ENCODE measurements around the gene ZC3HAV1.

DNA sequence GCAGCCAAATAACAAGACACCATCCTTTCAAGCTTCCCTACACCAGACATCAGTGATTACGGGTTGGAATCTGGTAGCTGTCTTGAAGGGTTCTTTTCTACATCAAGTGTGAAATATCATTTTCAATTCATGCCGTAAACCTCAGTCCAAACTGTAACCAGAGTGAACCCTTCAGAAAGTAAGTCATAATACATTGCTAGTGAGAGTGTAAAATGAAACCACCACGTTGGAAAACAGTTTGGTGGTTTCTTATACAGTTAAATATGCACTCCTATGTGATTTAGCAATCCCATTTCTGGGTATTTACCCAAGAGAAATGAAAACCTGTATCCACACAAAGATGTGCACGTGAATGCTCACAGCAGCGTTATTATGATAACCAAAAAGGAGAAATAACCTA, 48.1 kb downstream of the ZC3HAV1 start:
- TF ChIP-seq, protein P1, sequence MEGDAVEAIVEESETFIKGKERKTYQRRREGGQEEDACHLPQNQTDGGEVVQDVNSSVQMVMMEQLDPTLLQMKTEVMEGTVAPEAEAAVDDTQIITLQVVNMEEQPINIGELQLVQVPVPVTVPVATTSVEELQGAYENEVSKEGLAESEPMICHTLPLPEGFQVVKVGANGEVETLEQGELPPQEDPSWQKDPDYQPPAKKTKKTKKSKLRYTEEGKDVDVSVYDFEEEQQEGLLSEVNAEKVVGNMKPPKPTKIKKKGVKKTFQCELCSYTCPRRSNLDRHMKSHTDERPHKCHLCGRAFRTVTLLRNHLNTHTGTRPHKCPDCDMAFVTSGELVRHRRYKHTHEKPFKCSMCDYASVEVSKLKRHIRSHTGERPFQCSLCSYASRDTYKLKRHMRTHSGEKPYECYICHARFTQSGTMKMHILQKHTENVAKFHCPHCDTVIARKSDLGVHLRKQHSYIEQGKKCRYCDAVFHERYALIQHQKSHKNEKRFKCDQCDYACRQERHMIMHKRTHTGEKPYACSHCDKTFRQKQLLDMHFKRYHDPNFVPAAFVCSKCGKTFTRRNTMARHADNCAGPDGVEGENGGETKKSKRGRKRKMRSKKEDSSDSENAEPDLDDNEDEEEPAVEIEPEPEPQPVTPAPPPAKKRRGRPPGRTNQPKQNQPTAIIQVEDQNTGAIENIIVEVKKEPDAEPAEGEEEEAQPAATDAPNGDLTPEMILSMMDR (IDR thresholded peaks at IDR 0.05; ENCODE audit: low read depth, low read length): no peak
- no peak for TF ChIP-seq EZH2phosphoT487 (IDR thresholded peaks at IDR 0.05; ENCODE audit: low read depth)

Measured in OCI-LY3 (cell line).